ENCODE results near the gene RAB40C. TPM values are rescaled to one million over a fixed set of nuclear protein-coding genes. Genes with fewer than 3 reads are reported as not detected.

Gene RAB40C
- total RNA-seq, 1 experiment from 2014 or later = 22.5 TPM

DNA sequence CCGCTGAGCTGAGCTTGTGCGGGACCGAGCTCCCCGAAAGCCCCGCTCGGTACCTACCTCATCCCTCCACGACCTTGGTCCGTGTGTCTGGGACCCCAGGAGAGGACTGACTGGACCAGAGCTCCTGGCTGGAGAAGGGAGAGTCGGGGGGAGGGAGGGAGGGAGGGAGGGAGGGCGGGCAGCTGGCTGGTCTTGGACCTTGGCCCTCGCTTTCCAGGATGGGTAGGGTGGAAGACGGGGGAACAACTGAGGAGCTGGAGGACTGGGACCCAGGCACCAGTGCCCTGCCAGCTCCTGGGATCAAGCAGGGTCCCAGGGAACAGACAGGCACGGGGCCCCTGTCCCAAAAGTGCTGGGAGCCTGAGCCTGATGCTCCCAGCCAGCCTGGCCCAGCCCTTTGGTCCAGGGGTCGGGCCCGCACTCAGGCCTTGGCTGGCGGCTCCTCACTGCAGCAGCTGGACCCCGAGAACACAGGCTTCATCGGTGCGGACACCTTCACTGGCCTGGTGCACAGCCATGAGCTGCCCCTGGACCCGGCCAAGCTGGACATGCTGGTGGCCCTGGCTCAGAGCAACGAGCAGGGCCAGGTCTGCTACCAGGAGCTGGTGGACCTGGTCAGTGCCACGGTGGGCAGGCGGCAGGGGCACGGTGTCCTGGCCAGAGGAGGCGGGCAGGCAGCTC is 86.2 kb downstream of the RAB40C start:
- Mint-ChIP-seq H3K27ac (no peak overlapping the region), H3K4me3 (peak overlapping the region; percentile 41), H3K36me3 (peaks cover 7% of the 10 kb centered on the region), H3K27me3 (ENCODE audit: low read depth) (no peaks in the 10 kb centered on the region), H3K9me3 (no peaks in the 10 kb centered on the region), H3K4me1 (peaks cover 15% of the 10 kb centered on the region)
- ChIA-PET POLR2A (interaction anchor here (0.6 to 1.5 kb wide), 4 partner anchors 14 to 91 kb away, joined by 3 to 4 read pairs (median 3); partner anchors contain the start of gene WDR24), CTCF (interaction anchor here (0.6 to 2.8 kb wide), 21 partner anchors 8 to 292 kb away, joined by 3 to 16 read pairs (median 5); partner anchors contain the start of genes CIAO3, METTL26, RHOT2 and WDR24)
- no peak for TF ChIP-seq NFYB (CRISPR knock-in tag; conservative IDR thresholded peaks at IDR 0.05; ENCODE audit: low read depth)
- TF ChIP-seq SMAD3 (CRISPR knock-in tag; IDR thresholded peaks at IDR 0.05; ENCODE audit: borderline replicate concordance) = no peak
- no peak for TF ChIP-seq ZNF263 (CRISPR knock-in tag; IDR thresholded peaks at IDR 0.05; ENCODE audit: low read depth)
- TF ChIP-seq IRF2 (CRISPR knock-in tag; IDR thresholded peaks at IDR 0.05; ENCODE audit: borderline replicate concordance, low read depth) = no peak
- TF ChIP-seq SP1 (CRISPR knock-in tag; conservative IDR thresholded peaks at IDR 0.05) = no peak
- no peak for ATAC-seq
- no peak for DNase-seq (ENCODE audit: low spot score)

- H3K27ac Mint-ChIP-seq = no peak overlapping the region
- H3K27me3 Mint-ChIP-seq (ENCODE audit: low read depth) = no peaks in the 10 kb centered on the region
- no peaks in the 10 kb centered on the region for H3K9me3 Mint-ChIP-seq
- H3K36me3 Mint-ChIP-seq = peaks cover 10% of the 10 kb centered on the region
- ChIA-PET POLR2A (interaction anchor here (1.1 kb wide), 1 partner anchor 91 kb away, joined by 3 read pairs; no protein-coding TSS in a partner anchor), CTCF (interaction anchor here (0.5 to 2.8 kb wide), 12 partner anchors 9 to 1240 kb away, joined by 3 to 16 read pairs (median 6); partner anchors contain the start of genes RHOT2, WDR24 and WDR90)
- H3K4me3 Mint-ChIP-seq = no peak overlapping the region; the same call in 1 of the 2 replicates
- H3K4me1 Mint-ChIP-seq = peaks cover 21% of the 10 kb centered on the region
- no peak for DNase-seq (ENCODE audit: low spot score)
- no peak for ATAC-seq
- no peak for TF ChIP-seq ZNF416 (CRISPR knock-in tag; IDR thresholded peaks at IDR 0.05)
- TF ChIP-seq ZBTB21 (CRISPR knock-in tag; IDR thresholded peaks at IDR 0.05; ENCODE audit: borderline replicate concordance) = no peak
- TF ChIP-seq E2F5 (CRISPR knock-in tag; IDR thresholded peaks at IDR 0.05) = no peak
- TF ChIP-seq PRDM15 (CRISPR knock-in tag; IDR thresholded peaks at IDR 0.05) = no peak
- TF ChIP-seq, protein P1, sequence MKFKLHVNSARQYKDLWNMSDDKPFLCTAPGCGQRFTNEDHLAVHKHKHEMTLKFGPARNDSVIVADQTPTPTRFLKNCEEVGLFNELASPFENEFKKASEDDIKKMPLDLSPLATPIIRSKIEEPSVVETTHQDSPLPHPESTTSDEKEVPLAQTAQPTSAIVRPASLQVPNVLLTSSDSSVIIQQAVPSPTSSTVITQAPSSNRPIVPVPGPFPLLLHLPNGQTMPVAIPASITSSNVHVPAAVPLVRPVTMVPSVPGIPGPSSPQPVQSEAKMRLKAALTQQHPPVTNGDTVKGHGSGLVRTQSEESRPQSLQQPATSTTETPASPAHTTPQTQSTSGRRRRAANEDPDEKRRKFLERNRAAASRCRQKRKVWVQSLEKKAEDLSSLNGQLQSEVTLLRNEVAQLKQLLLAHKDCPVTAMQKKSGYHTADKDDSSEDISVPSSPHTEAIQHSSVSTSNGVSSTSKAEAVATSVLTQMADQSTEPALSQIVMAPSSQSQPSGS (CRISPR knock-in tag; IDR thresholded peaks at IDR 0.05; ENCODE audit: borderline replicate concordance, low read depth) = no peak
- no peak for TF ChIP-seq ATF1 (CRISPR knock-in tag; IDR thresholded peaks at IDR 0.05)
- TF ChIP-seq ZNF423 (CRISPR knock-in tag; IDR thresholded peaks at IDR 0.05) = no peak
- TF ChIP-seq NFATC4 (CRISPR knock-in tag; IDR thresholded peaks at IDR 0.05) = no peak
- no peak for TF ChIP-seq SMAD4 (CRISPR knock-in tag; IDR thresholded peaks at IDR 0.05)
- TF ChIP-seq, protein P2, sequence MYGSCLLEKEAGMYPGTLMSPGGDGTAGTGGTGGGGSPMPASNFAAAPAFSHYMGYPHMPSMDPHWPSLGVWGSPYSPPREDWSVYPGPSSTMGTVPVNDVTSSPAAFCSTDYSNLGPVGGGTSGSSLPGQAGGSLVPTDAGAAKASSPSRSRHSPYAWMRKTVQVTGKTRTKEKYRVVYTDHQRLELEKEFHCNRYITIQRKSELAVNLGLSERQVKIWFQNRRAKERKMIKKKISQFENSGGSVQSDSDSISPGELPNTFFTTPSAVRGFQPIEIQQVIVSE (CRISPR knock-in tag; IDR thresholded peaks at IDR 0.05; ENCODE audit: borderline replicate concordance) = no peak
- no peak for TF ChIP-seq NFE2L1 (CRISPR knock-in tag; IDR thresholded peaks at IDR 0.05)
- TF ChIP-seq CREB1 (CRISPR knock-in tag; IDR thresholded peaks at IDR 0.05) = no peak
- no peak for TF ChIP-seq JUN (CRISPR knock-in tag; IDR thresholded peaks at IDR 0.05)
- TF ChIP-seq, protein P3, sequence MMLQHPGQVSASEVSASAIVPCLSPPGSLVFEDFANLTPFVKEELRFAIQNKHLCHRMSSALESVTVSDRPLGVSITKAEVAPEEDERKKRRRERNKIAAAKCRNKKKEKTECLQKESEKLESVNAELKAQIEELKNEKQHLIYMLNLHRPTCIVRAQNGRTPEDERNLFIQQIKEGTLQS (CRISPR knock-in tag; conservative IDR thresholded peaks at IDR 0.05) = no peak
Observed at GRCh38 chr16:676565-676902, 86.7 kb downstream of the RAB40C start.

All from WTC11 (cell line).